ENCODE data around the gene TMEM269. TPM values are rescaled to one million over a fixed set of nuclear protein-coding genes. Genes with fewer than 3 reads are reported as not detected.
A peak's percentile ranks its signal among the peaks of the same experiment; 100 is the strongest.

The TMEM269 gene
- polyA plus RNA-seq, 1 donor (not counting 4 experiments of a cell fraction or from before 2014, with no cell fraction given): 0.12 TPM

GRCh38 chr1:42746436-42747105, 38.2 kb upstream of the TMEM269 start:
- H3K9me3 ChIP-seq (ENCODE audit: control insufficient read depth, low read depth, low read length): no peaks in the 10 kb centered on the region
- no peaks in the 10 kb centered on the region for H4K20me1 ChIP-seq (ENCODE audit: control insufficient read depth, extremely low read depth, insufficient read depth, low read length)
- no peak overlapping the region for H3K9ac ChIP-seq (ENCODE audit: control insufficient read depth, extremely low read depth, insufficient read depth, low read length)
- dilution Hi-C loops (cut with MboI; ENCODE audit: extremely low pct_ligation_motif_present, low sequenced_read_pairs): no loop called here
- no peak for DNase-seq (ENCODE audit: low read depth, low spot score)
- peaks cover 2% of the 10 kb centered on the region for H3K9me1 ChIP-seq (ENCODE audit: control insufficient read depth, extremely low read depth, insufficient read depth, low read length)
- no peak overlapping the region for H2AFZ ChIP-seq (ENCODE audit: control insufficient read depth, low read length)
- no peak overlapping the region for H3K4me2 ChIP-seq (ENCODE audit: control insufficient read depth, extremely low read depth, insufficient read depth, low read depth, low read length)
- no peak overlapping the region for H3K4me3 ChIP-seq (ENCODE audit: control insufficient read depth in 2 of 3, extremely low read depth in 1 of 3, insufficient read depth in 2 of 3, low read depth in 1 of 3, low read length in 3 of 3)
- TF ChIP-seq CTCF (optimal IDR thresholded peaks at IDR 0.05 in 1 of 3, IDR thresholded peaks at IDR 0.05 in 1 of 3, conservative IDR thresholded peaks at IDR 0.05 in 1 of 3; ENCODE audit: extremely low read depth in 1 of 3, insufficient read depth in 2 of 3, low read length in 3 of 3) (no peak), EZH2 (IDR thresholded peaks at IDR 0.05; ENCODE audit: low read length) (no peak)
- FAIRE-seq: no peak
- peaks cover 23% of the 10 kb centered on the region for H3K4me1 ChIP-seq (ENCODE audit: control insufficient read depth, extremely low read depth, insufficient read depth, low read length)
- peaks cover 9 to 20% of the 10 kb centered on the region in 2 experiments for H3K36me3 ChIP-seq (ENCODE audit: control insufficient read depth in 2 of 2, extremely low read depth in 1 of 2, insufficient read depth in 2 of 2, low read length in 2 of 2)
- H3K27ac ChIP-seq (ENCODE audit: control insufficient read depth, insufficient read depth, low read length): no peak overlapping the region
- H3K27me3 ChIP-seq (ENCODE audit: control insufficient read depth, extremely low read depth, insufficient read depth, low read length): no peaks in the 10 kb centered on the region
- H3K79me2 ChIP-seq (ENCODE audit: control insufficient read depth, insufficient read depth, low read length): no peaks in the 10 kb centered on the region

GRCh38 chr1:42747125-42747524, 37.7 kb upstream of the TMEM269 start:
- no peak for DNase-seq (ENCODE audit: low read depth, low spot score)
- dilution Hi-C loops (cut with MboI; ENCODE audit: extremely low pct_ligation_motif_present, low sequenced_read_pairs): no loop called here

More at GRCh38 chr1:42747125-42747524, 37.7 kb upstream of the TMEM269 start:
- no peaks in the 10 kb centered on the region for H4K20me1 ChIP-seq (ENCODE audit: control insufficient read depth, extremely low read depth, insufficient read depth, low read length)
- no peaks in the 10 kb centered on the region for H3K27me3 ChIP-seq (ENCODE audit: control insufficient read depth, extremely low read depth, insufficient read depth, low read length)
- peaks cover 20% of the 10 kb centered on the region for H3K4me1 ChIP-seq (ENCODE audit: control insufficient read depth, extremely low read depth, insufficient read depth, low read length)
- no peak overlapping the region for H3K9ac ChIP-seq (ENCODE audit: control insufficient read depth, extremely low read depth, insufficient read depth, low read length)
- TF ChIP-seq CTCF (optimal IDR thresholded peaks at IDR 0.05 in 1 of 3, IDR thresholded peaks at IDR 0.05 in 1 of 3, conservative IDR thresholded peaks at IDR 0.05 in 1 of 3; ENCODE audit: extremely low read depth in 1 of 3, insufficient read depth in 2 of 3, low read length in 3 of 3) (peak; percentile 62 to 85 (median 74)), EZH2 (IDR thresholded peaks at IDR 0.05; ENCODE audit: low read length) (no peak)
- H3K4me2 ChIP-seq (ENCODE audit: control insufficient read depth, extremely low read depth, insufficient read depth, low read depth, low read length): no peak overlapping the region
- H3K4me3 ChIP-seq (ENCODE audit: control insufficient read depth in 2 of 3, extremely low read depth in 1 of 3, insufficient read depth in 2 of 3, low read depth in 1 of 3, low read length in 3 of 3): no peak overlapping the region
- no peak for FAIRE-seq
- no peak overlapping the region for H3K27ac ChIP-seq (ENCODE audit: control insufficient read depth, insufficient read depth, low read length)
- H3K9me3 ChIP-seq (ENCODE audit: control insufficient read depth, low read depth, low read length): no peaks in the 10 kb centered on the region
- no peak overlapping the region for H2AFZ ChIP-seq (ENCODE audit: control insufficient read depth, low read length)
- peaks cover 14 to 26% of the 10 kb centered on the region in 2 experiments for H3K36me3 ChIP-seq (ENCODE audit: control insufficient read depth in 2 of 2, extremely low read depth in 1 of 2, insufficient read depth in 2 of 2, low read length in 2 of 2)
- H3K79me2 ChIP-seq (ENCODE audit: control insufficient read depth, insufficient read depth, low read length): no peaks in the 10 kb centered on the region
- H3K9me1 ChIP-seq (ENCODE audit: control insufficient read depth, extremely low read depth, insufficient read depth, low read length): no peaks in the 10 kb centered on the region
